ENCODE data around the gene VPS16. TPM values are rescaled to one million over a fixed set of nuclear protein-coding genes. Genes with fewer than 3 reads are reported as not detected.

The VPS16 gene
- total and polyA plus RNA-seq, 2 of the 13 experiments (the other 11 are each of a cell fraction or from before 2014, with no cell fraction given) = 34.2 to 35.4 TPM

DNA sequence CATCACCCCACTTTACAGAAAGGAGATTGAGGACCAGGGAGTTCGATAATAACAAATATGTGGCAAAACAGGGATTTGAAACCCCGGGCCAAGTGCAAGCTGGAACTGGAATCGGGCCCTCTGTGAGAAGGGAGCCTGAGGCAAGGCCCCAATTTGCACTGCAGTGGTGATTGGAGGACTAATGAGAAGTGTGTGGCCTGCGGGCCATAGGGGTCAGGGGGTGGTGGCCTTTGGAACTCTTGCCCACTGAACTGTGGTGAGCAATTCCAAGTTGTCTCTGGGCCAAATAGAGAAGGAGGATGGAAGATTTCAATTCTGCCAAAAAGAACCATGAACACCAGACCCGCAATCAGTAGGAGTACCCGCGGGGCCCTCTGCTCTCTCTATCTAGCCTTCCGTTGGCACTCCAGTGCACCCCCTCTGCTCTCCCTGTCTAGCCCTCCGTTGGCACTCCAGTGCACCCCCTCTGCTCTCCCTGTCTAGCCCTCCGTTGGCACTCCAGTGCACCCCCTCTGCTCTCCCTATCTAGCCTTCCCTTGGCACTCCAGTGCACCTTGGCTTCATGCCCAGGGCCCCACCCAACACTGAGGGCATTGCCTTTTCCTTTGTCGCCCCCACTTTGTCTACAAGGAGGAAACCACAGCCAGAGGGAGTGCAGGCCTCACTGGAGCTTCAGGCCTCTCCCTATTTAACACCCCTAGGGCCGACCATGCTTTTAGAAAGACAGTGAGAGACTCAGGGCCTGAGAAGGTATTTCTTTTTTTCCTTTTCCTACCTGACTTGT, 26.7 kb downstream of the VPS16 start:
- intact Hi-C loops (cut with micrococcal nuclease; ENCODE audit: unreplicated experiment) = no loop called here
- H3K36me3 ChIP-seq (replicated peaks in 1 of 2; ENCODE audit: control insufficient read depth in 1 of 2, insufficient read depth in 2 of 2, low read length in 2 of 2) = peaks cover 0 to 4% of the 10 kb centered on the region in 2 experiments; a peak in 3 of 5 replicates
- H3K4me3 ChIP-seq (replicated peaks in 1 of 3; ENCODE audit: insufficient read depth in 1 of 3, low read depth in 2 of 3, low read length in 3 of 3) = no peak overlapping the region
- CTCF ChIA-PET (ENCODE audit: low intra/inter-chr PET ratio, low total read pairs) = no interaction called here
- H3K27ac ChIP-seq (ENCODE audit: extremely low read length, insufficient read depth, low read length) = no peak overlapping the region
- H2AFZ ChIP-seq (ENCODE audit: low read length) = no peak overlapping the region
- no peaks in the 10 kb centered on the region for H4K20me1 ChIP-seq (ENCODE audit: insufficient read depth, low read length)
- 88% methylated on average over 12 of the region's 12 CpGs for WGBS (ENCODE audit: low lambda C conversion rate)
- H3K27me3 ChIP-seq (ENCODE audit: control insufficient read depth in 1 of 2, insufficient read depth in 2 of 2, low read length in 2 of 2) = peaks cover 0 to 15% of the 10 kb centered on the region in 2 experiments; a peak in 3 of 5 replicates
- no peak for FAIRE-seq
- no peak overlapping the region for H3K4me2 ChIP-seq (ENCODE audit: low read depth, low read length)
- DNase-seq (ENCODE audit: low spot score) = no peak
- H3K79me2 ChIP-seq (ENCODE audit: insufficient read depth, low read length) = no peaks in the 10 kb centered on the region
- in situ Hi-C loops (cut with HindIII; ENCODE audit: extremely low pct_ligation_motif_present, low pct_unique_long_range_greater_than_20kb) = no loop called here
- no peak overlapping the region for H3K9ac ChIP-seq (ENCODE audit: insufficient read depth, low read depth, low read length)
- no TSS peak for BruUV-seq (replicated peaks)
- no peak for ATAC-seq
- TF ChIP-seq RFXAP (CRISPR knock-in tag; IDR thresholded peaks at IDR 0.05; ENCODE audit: borderline replicate concordance) = 0 out of 2 replicates have a peak, but pooled peaks have one; percentile 30
- TF ChIP-seq, protein P1, sequence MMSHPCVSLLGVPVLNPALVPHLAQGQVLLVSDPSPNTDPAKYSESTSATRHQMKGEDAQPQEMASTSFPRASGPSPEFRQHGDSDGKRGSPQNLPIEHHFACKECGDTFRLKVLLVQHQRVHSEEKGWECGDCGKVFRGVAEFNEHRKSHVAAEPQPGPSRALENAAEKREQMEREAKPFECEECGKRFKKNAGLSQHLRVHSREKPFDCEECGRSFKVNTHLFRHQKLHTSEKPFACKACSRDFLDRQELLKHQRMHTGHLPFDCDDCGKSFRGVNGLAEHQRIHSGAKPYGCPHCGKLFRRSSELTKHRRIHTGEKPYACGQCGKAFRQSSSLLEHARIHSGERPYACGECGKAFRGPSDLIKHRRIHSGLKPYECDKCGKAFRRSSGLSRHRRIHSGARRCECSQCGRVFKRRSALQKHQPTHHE (CRISPR knock-in tag; IDR thresholded peaks at IDR 0.05; ENCODE audit: borderline replicate concordance) = no peak
- H3K4me1 ChIP-seq (ENCODE audit: insufficient read depth, low read length) = peaks cover 33% of the 10 kb centered on the region
- H3K9me3 ChIP-seq (ENCODE audit: low read length) = no peaks in the 10 kb centered on the region
- POLR2A ChIA-PET = no interaction called here

GRCh38 chr20:2869381-2869780, 28.8 kb downstream of the VPS16 start:
- BruUV-seq (replicated peaks) = no TSS peak
- no peak overlapping the region for H3K9ac ChIP-seq (ENCODE audit: insufficient read depth, low read depth, low read length)
- ATAC-seq = no peak
- CTCF ChIA-PET (ENCODE audit: low intra/inter-chr PET ratio, low total read pairs) = no interaction called here
- H3K36me3 ChIP-seq (replicated peaks in 1 of 2; ENCODE audit: control insufficient read depth in 1 of 2, insufficient read depth in 2 of 2, low read length in 2 of 2) = peaks cover 0 to 4% of the 10 kb centered on the region in 2 experiments; a peak in 2 of 5 replicates
- peaks cover 34% of the 10 kb centered on the region for H3K4me1 ChIP-seq (ENCODE audit: insufficient read depth, low read length)
- POLR2A ChIA-PET = no interaction called here
- no peaks in the 10 kb centered on the region for H3K9me3 ChIP-seq (ENCODE audit: low read length)
- no peak overlapping the region for H3K4me2 ChIP-seq (ENCODE audit: low read depth, low read length)
- intact Hi-C loops (cut with micrococcal nuclease; ENCODE audit: unreplicated experiment) = no loop called here
- DNase-seq (ENCODE audit: low spot score) = no peak
- no peaks in the 10 kb centered on the region for H4K20me1 ChIP-seq (ENCODE audit: insufficient read depth, low read length)
- no peak for FAIRE-seq
- no peak overlapping the region for H2AFZ ChIP-seq (ENCODE audit: low read length)
- peaks cover 7% of the 10 kb centered on the region for H3K79me2 ChIP-seq (ENCODE audit: insufficient read depth, low read length)
- 75% methylated on average over 3 of the region's 3 CpGs for WGBS (ENCODE audit: low lambda C conversion rate)
- peaks cover 0 to 18% of the 10 kb centered on the region in 2 experiments; a peak in 3 of 5 replicates for H3K27me3 ChIP-seq (ENCODE audit: control insufficient read depth in 1 of 2, insufficient read depth in 2 of 2, low read length in 2 of 2)
- in situ Hi-C loops (cut with HindIII; ENCODE audit: extremely low pct_ligation_motif_present, low pct_unique_long_range_greater_than_20kb) = no loop called here
- no peak overlapping the region for H3K4me3 ChIP-seq (replicated peaks in 1 of 3; ENCODE audit: insufficient read depth in 1 of 3, low read depth in 2 of 3, low read length in 3 of 3)
- H3K27ac ChIP-seq (ENCODE audit: extremely low read length, insufficient read depth, low read length) = no peak overlapping the region
- TF ChIP-seq PTBP1 (IDR thresholded peaks at IDR 0.05; ENCODE audit: low read depth, low read length, poor library complexity, severe bottlenecking) (no peak), ARNT (IDR thresholded peaks at IDR 0.05) (no peak), ATRX (CRISPR knock-in tag; IDR thresholded peaks at IDR 0.05; ENCODE audit: borderline replicate concordance) (no peak), ZNF296 (CRISPR knock-in tag; conservative IDR thresholded peaks at IDR 0.05) (no peak), DR1 (CRISPR knock-in tag; IDR thresholded peaks at IDR 0.05) (no peak), ARID5B (CRISPR knock-in tag; IDR thresholded peaks at IDR 0.05) (no peak), STAG1 (CRISPR knock-in tag; IDR thresholded peaks at IDR 0.05) (no peak), HMG20A (CRISPR knock-in tag; IDR thresholded peaks at IDR 0.05; ENCODE audit: borderline replicate concordance) (no peak), PCBP1 (IDR thresholded peaks at IDR 0.05; ENCODE audit: borderline replicate concordance, low read depth, low read length) (no peak)
- TF ChIP-seq, protein P2, sequence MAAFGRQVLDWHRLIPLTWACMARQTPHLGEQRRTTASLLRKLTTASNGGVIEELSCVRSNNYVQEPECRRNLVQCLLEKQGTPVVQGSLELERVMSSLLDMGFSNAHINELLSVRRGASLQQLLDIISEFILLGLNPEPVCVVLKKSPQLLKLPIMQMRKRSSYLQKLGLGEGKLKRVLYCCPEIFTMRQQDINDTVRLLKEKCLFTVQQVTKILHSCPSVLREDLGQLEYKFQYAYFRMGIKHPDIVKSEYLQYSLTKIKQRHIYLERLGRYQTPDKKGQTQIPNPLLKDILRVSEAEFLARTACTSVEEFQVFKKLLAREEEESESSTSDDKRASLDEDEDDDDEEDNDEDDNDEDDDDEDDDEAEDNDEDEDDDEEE (CRISPR knock-in tag; IDR thresholded peaks at IDR 0.05) = no peak

Data from HepG2 (cell line).